Midbrain (tissue), 1 donor: ENCODE measurements around the gene RPL28.

Experiments used
- DNase-seq: peaks from one replicate; lab custom pipeline; 2025; lab: John Stamatoyannopoulos, UW

RPL28 gene

GRCh38 chr19:55451163-55451964 is 65.6 kb downstream of the RPL28 start:
- DNase-seq: no peak

GRCh38 chr19:55451965-55452748 is 66.4 kb downstream of the RPL28 start:
- peak; percentile 34 for DNase-seq
